ENCODE results near the gene C22orf23. TPM values are rescaled to one million over a fixed set of nuclear protein-coding genes. Genes with fewer than 3 reads are reported as not detected.
A peak's percentile ranks its signal among the peaks of the same experiment; 100 is the strongest.

The C22orf23 gene
- total and polyA plus RNA-seq, 10 of the 15 experiments (the other 5 are each of a cell fraction or from before 2014, with no cell fraction given), result 0.04 to 0.38 (median 0.11) TPM; not detected in 5

DNA sequence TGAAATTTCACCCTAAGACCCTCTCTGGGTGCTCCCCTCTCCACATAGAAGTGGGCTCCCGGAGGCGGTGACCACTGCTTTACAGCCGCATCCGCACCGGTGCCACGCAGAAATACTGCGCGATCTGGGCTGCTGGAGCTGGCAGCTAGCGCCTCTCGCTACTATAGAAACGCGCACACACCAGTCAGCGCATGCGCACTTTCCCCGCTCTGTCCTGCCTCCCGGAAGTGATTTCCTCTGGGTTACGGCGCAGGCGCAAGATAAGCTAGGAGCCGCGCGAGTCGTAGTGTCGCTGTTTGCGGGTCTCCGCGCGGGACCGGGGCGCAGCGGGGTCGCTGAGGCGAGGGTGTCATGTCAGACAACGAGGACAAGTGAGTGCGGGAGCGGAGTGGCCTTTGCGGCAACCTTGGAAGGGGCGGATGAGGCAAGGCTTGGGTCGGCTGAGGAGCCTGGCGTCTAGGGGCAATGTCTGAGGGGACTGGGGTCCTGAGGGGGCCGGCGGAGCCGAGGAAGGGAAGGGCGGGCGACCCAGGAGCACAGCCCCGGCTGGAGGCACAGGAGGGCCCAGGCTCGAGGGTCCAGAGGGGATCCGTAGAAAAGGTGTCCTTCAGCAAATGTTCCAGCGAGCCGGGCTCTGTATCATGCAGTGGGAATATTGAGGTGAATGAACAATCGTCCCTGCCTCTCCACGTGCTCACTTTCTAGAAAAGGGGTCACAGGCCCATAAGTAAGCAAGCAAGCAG, at the start of gene C22orf23, which contains the start of gene POLR2F (continued):
- no peak for TF ChIP-seq PRDM15 (CRISPR knock-in tag; IDR thresholded peaks at IDR 0.05)
- TF ChIP-seq, protein P1, sequence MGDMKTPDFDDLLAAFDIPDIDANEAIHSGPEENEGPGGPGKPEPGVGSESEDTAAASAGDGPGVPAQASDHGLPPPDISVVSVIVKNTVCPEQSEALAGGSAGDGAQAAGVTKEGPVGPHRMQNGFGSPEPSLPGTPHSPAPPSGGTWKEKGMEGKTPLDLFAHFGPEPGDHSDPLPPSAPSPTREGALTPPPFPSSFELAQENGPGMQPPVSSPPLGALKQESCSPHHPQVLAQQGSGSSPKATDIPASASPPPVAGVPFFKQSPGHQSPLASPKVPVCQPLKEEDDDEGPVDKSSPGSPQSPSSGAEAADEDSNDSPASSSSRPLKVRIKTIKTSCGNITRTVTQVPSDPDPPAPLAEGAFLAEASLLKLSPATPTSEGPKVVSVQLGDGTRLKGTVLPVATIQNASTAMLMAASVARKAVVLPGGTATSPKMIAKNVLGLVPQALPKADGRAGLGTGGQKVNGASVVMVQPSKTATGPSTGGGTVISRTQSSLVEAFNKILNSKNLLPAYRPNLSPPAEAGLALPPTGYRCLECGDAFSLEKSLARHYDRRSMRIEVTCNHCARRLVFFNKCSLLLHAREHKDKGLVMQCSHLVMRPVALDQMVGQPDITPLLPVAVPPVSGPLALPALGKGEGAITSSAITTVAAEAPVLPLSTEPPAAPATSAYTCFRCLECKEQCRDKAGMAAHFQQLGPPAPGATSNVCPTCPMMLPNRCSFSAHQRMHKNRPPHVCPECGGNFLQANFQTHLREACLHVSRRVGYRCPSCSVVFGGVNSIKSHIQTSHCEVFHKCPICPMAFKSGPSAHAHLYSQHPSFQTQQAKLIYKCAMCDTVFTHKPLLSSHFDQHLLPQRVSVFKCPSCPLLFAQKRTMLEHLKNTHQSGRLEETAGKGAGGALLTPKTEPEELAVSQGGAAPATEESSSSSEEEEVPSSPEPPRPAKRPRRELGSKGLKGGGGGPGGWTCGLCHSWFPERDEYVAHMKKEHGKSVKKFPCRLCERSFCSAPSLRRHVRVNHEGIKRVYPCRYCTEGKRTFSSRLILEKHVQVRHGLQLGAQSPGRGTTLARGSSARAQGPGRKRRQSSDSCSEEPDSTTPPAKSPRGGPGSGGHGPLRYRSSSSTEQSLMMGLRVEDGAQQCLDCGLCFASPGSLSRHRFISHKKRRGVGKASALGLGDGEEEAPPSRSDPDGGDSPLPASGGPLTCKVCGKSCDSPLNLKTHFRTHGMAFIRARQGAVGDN (IDR thresholded peaks at IDR 0.05), result peak; percentile 57
- TF ChIP-seq SIN3A (IDR thresholded peaks at IDR 0.05; ENCODE audit: low read depth, low read length), result peak; percentile 90; the same call in 1 of the 2 replicates
- TF ChIP-seq IKZF1 (conservative IDR thresholded peaks at IDR 0.05), result peak; percentile 88
- no peak for TF ChIP-seq ASH2L (IDR thresholded peaks at IDR 0.05; ENCODE audit: borderline replicate concordance, low read depth)
- no peak for TF ChIP-seq SMAD1 (IDR thresholded peaks at IDR 0.05; ENCODE audit: low read depth, partially characterized antibody)
- TF ChIP-seq, protein P2, sequence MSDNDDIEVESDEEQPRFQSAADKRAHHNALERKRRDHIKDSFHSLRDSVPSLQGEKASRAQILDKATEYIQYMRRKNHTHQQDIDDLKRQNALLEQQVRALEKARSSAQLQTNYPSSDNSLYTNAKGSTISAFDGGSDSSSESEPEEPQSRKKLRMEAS (IDR thresholded peaks at IDR 0.05; ENCODE audit: low read depth, low read length), result no peak; the same call in 1 of the 2 replicates
- no peak for TF ChIP-seq SP1 (IDR thresholded peaks at IDR 0.05; ENCODE audit: low read depth, low read length)
- no peak for TF ChIP-seq NBN (IDR thresholded peaks at IDR 0.05)
- TF ChIP-seq, protein P3, sequence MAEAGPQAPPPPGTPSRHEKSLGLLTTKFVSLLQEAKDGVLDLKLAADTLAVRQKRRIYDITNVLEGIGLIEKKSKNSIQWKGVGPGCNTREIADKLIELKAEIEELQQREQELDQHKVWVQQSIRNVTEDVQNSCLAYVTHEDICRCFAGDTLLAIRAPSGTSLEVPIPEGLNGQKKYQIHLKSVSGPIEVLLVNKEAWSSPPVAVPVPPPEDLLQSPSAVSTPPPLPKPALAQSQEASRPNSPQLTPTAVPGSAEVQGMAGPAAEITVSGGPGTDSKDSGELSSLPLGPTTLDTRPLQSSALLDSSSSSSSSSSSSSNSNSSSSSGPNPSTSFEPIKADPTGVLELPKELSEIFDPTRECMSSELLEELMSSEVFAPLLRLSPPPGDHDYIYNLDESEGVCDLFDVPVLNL (IDR thresholded peaks at IDR 0.05; ENCODE audit: low read depth, low read length), result no peak
- TF ChIP-seq, protein P4, sequence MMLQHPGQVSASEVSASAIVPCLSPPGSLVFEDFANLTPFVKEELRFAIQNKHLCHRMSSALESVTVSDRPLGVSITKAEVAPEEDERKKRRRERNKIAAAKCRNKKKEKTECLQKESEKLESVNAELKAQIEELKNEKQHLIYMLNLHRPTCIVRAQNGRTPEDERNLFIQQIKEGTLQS (IDR thresholded peaks at IDR 0.05; ENCODE audit: borderline replicate concordance, extremely low read depth, low read depth, low read length), result no peak
- no peak for TF ChIP-seq EP300 (IDR thresholded peaks at IDR 0.05; ENCODE audit: borderline replicate concordance in 1 of 2, control insufficient read depth in 1 of 2, low read depth in 2 of 2, low read length in 2 of 2)
- TF ChIP-seq NFYB (IDR thresholded peaks at IDR 0.05; ENCODE audit: insufficient read depth, low read depth, low read length), result no peak
- TF ChIP-seq RELA (IDR thresholded peaks at IDR 0.05; ENCODE audit: borderline replicate concordance, partially characterized antibody), result no peak
- no peak for TF ChIP-seq RFX5 (IDR thresholded peaks at IDR 0.05; ENCODE audit: low read depth, low read length)
- TF ChIP-seq POLR2AphosphoS5 (IDR thresholded peaks at IDR 0.05; ENCODE audit: low read length), result peak; percentile 88
- TF ChIP-seq ZNF384 (IDR thresholded peaks at IDR 0.05; ENCODE audit: borderline replicate concordance, low read depth, low read length), result no peak
- no peak for TF ChIP-seq STAT1 (conservative IDR thresholded peaks at IDR 0.05)
- no peak for TF ChIP-seq IRF4 (IDR thresholded peaks at IDR 0.05; ENCODE audit: low read depth, low read length)
- no peak for TF ChIP-seq NR2C2 (IDR thresholded peaks at IDR 0.05; ENCODE audit: borderline replicate concordance, control insufficient read depth, insufficient read length, low read depth)
- TF ChIP-seq CBFB (IDR thresholded peaks at IDR 0.05; ENCODE audit: low read depth), result no peak

All from GM12878 (cell line).